Left ventricle myocardium inferior (tissue), 1 donor: ENCODE measurements around the gene MED29. TPM values are rescaled to one million over a fixed set of nuclear protein-coding genes. Genes with fewer than 3 reads are reported as not detected.

Experiments
- DNase-seq: peaks from one replicate; pipeline ENCODE4 v3.0.0-alpha.2; 2020
- H3K27ac ChIP-seq: fragments of 200-600 bp; replicated peaks from 2 replicates; pipeline ENCODE4 v1.8.0; 2021
- H3K27me3 ChIP-seq: fragments of 200-600 bp; 2 replicates; pipeline ENCODE4 v1.8.0; 2021; ENCODE audit warnings: low read depth
- H3K36me3 ChIP-seq: fragments of 200-600 bp; 2 replicates; pipeline ENCODE4 v1.8.0; 2021
- H3K4me1 ChIP-seq: fragments of 200-600 bp; 2 replicates; pipeline ENCODE4 v1.8.0; 2021
- H3K4me3 ChIP-seq: fragments of 200-600 bp; 2 replicates; pipeline ENCODE4 v1.8.0; 2021; ENCODE audit warnings: mild to moderate bottlenecking, moderate library complexity
- H3K9me3 ChIP-seq: fragments of 200-600 bp; replicated peaks from 2 replicates; pipeline ENCODE4 v1.8.0; 2021
- intact Hi-C: fragments of 100-400 bp; cut with micrococcal nuclease; formaldehyde crosslinking; loops from one replicate; pipeline ENCODE4 v1.11.0; 2022
- total RNA-seq: library from RNA; stranded (reverse); fragmentation: NEBNext Ultra II Directional; extraction: Animal tissue kit (Norgen Biotek cat#: 25700); gene quantifications from one replicate; pipeline ENCODE4 v1.2.1, GENCODE V29; 2021
- TF ChIP-seq, protein P1 (sequence below): fragments of 200-600 bp; IDR thresholded peaks from 2 replicates; pipeline ENCODE4 v1.8.0; 2021; ENCODE audit warnings: antibody characterized with exemption, mild to moderate bottlenecking, borderline replicate concordance
- donor health status: DM: no; HTN: yes; CAD: no; lungs with severe emphysema.

Gene MED29
- total RNA-seq, 1 donor from 2014 or later, result 25.7 TPM

- TF ChIP-seq, protein P1, sequence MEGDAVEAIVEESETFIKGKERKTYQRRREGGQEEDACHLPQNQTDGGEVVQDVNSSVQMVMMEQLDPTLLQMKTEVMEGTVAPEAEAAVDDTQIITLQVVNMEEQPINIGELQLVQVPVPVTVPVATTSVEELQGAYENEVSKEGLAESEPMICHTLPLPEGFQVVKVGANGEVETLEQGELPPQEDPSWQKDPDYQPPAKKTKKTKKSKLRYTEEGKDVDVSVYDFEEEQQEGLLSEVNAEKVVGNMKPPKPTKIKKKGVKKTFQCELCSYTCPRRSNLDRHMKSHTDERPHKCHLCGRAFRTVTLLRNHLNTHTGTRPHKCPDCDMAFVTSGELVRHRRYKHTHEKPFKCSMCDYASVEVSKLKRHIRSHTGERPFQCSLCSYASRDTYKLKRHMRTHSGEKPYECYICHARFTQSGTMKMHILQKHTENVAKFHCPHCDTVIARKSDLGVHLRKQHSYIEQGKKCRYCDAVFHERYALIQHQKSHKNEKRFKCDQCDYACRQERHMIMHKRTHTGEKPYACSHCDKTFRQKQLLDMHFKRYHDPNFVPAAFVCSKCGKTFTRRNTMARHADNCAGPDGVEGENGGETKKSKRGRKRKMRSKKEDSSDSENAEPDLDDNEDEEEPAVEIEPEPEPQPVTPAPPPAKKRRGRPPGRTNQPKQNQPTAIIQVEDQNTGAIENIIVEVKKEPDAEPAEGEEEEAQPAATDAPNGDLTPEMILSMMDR, result peak; percentile 94
- Histone ChIP-seq H3K36me3 (peaks cover 17% of the 10 kb centered on the region), H3K27ac (peak overlapping the region; percentile 99), H3K27me3 (no peaks in the 10 kb centered on the region), H3K4me3 (peak overlapping the region; percentile 87), H3K9me3 (no peaks in the 10 kb centered on the region), H3K4me1 (peaks cover 90% of the 10 kb centered on the region)
- peak; percentile 93 for DNase-seq
- intact Hi-C loops, result no loop called here
Observed at GRCh38 chr19:39411832-39412099, 20.6 kb downstream of the MED29 start.

GRCh38 chr19:39412100-39412866 is 21.1 kb downstream of the MED29 start, which contains the start of gene PLEKHG2:
Gene PLEKHG2 (plus strand): TSS chr19:39412669. CDS start chr19:39414087, 1,418 bp downstream.
- H3K27ac ChIP-seq, result peak within 1 kb of the TSS; percentile 99
- H3K4me1 ChIP-seq, result peaks cover 89% of the 10 kb centered on the region
- DNase-seq, result peak; percentile 95
- intact Hi-C loops, result no loop called here
- peaks cover 22% of the 10 kb centered on the region for H3K36me3 ChIP-seq
- TF ChIP-seq, protein P1, result peak; percentile 92
- H3K27me3 ChIP-seq, result no peaks in the 10 kb centered on the region
- peak within 1 kb of the TSS; percentile 87 for H3K4me3 ChIP-seq
- no peaks in the 10 kb centered on the region for H3K9me3 ChIP-seq

GRCh38 chr19:39412867-39413271 is 21.7 kb downstream of the MED29 start:
- no peak for DNase-seq
- intact Hi-C loops, result no loop called here
- Histone ChIP-seq H3K4me1 (peaks cover 86% of the 10 kb centered on the region), H3K9me3 (no peaks in the 10 kb centered on the region), H3K27ac (peak overlapping the region; percentile 99), H3K4me3 (peak overlapping the region; percentile 87), H3K27me3 (no peaks in the 10 kb centered on the region), H3K36me3 (peaks cover 23% of the 10 kb centered on the region)
- TF ChIP-seq, protein P1, result peak; percentile 6

DNA sequence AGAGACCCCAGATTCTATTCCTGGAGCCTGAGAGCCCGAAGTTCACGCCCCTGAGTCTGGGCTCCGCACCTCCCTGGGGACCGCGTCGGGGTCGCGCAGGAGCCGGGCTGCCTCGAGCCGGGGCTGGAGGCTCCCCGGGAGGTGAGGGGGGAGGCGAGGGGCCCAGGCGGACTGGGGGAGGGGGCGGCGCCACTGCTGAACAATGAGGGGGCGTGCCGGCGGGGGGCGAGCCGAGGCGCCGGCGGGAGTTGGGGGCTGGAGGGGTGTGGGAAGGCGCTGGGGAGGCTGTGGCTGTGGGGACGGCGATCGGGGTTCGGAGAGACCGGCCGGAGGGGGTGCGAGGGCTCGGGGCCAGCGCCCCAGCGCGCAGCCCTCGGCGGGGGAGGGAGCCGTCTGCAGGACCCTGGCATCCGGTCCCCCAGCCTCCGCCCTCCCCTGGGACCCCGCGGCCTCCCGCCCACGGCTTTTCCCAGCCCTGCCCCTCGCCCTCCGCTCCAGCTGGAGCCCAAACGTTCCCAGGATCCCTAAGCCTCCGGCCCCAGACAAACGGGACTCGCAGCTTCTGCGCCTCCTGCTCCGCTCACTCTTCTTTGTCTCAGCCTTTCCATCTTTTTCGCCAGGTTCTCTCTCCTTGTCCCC is 22.2 kb downstream of the MED29 start:
- Histone ChIP-seq H3K4me3 (peak overlapping the region; percentile 87), H3K36me3 (peaks cover 23% of the 10 kb centered on the region), H3K4me1 (peaks cover 81% of the 10 kb centered on the region), H3K27me3 (no peaks in the 10 kb centered on the region), H3K9me3 (no peaks in the 10 kb centered on the region), H3K27ac (peak overlapping the region; percentile 99)
- intact Hi-C loops, result no loop called here
- peak; percentile 83 for DNase-seq
- TF ChIP-seq, protein P1, result no peak

DNA sequence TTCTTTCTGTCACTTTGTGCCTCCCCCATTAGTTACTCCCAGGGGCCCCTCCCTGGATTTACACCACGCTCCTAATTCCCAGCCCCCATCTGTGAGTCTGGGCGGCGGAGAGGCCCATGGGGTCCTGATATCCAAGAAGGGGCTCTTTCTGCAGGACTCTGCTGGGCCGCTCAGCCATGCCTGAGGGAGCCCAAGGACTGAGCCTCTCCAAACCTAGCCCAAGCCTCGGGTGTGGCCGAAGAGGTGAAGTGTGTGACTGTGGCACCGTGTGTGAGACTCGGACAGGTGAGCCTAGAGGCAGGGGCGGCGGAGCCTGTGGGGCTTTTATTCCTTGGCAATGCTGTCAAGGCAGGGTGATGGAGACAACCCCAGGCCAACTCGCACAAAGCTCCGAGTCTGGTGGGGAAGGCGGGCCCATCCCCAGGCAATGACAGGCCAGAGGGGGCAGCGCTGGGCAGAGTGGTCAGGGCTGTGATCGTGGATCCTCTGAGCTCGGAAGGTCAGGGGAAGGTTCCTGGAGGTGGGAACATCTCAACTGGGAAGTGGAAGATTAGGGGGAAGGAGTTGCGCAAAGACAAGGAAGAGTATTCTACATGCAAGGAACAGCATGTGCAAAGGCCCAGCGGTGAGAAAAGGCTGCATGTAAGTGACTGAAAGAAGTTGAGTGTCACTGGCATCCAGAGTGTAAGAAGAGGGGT is 22.9 kb downstream of the MED29 start:
- peaks cover 24% of the 10 kb centered on the region for H3K36me3 ChIP-seq
- H3K27me3 ChIP-seq, result no peaks in the 10 kb centered on the region
- H3K9me3 ChIP-seq, result no peaks in the 10 kb centered on the region
- H3K4me3 ChIP-seq, result peak overlapping the region; percentile 87
- intact Hi-C loops, result no loop called here
- peaks cover 75% of the 10 kb centered on the region for H3K4me1 ChIP-seq
- DNase-seq, result no peak
- H3K27ac ChIP-seq, result peak overlapping the region; percentile 99
- TF ChIP-seq, protein P1, result no peak
